GM21737 (cell line): Measurements from ENCODE around the gene HTRA3.

Experiments used
- ATAC-seq: cut with Tn5 transposase; IDR thresholded peaks from one replicate; pipeline ENCODE4 v1.9.1; 2021; ENCODE audit warnings: mild to moderate bottlenecking, moderate library complexity; ENCODE audit not compliant: unreplicated experiment

Gene HTRA3

GRCh38 chr4:8278421-8279287 is 9.1 kb downstream of the HTRA3 start:
- no peak for ATAC-seq

- ATAC-seq: no peak
These were observed 10.0 kb downstream of the HTRA3 start for GRCh38 chr4:8279321-8280157.

DNA sequence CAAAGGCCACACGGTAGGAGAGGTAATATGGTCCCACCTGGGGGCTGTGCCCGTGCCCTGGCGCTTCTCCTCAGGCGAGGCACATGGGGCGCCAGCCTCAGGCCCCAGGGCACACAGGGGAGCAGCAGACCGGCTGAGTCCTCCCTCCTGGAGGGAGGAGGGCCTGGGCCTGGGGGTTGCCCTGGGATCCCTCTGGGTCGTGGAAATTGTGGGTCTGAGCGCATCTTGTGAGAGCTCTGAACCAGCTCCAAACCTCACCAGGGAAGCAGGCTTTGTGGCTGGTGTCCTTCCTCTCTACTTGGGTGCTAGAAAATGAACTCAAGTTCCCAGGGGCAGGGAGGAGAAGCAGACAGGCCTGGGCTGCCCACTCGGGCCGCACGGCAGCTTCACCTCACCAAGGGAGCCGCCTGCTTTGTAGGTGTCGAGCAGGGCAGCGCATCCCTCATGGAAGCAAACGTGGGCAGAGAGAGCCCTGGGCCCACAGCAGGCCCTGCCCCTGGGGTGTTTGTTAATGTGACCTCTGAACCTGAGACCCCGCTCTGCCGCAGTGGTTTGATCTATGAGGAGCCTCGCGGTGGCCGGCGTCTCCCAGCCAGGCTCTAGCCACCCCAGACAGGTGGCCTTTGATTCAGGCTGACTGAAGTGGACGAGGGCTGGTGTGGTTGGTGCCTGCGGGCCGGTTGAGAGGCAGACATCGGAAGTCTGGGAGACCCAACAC is 10.8 kb downstream of the HTRA3 start:
- no peak for ATAC-seq

GRCh38 chr4:8280876-8281440 is 11.4 kb downstream of the HTRA3 start:
- ATAC-seq: no peak

GRCh38 chr4:8281519-8282133 is 12.1 kb downstream of the HTRA3 start:
- ATAC-seq: no peak

DNA sequence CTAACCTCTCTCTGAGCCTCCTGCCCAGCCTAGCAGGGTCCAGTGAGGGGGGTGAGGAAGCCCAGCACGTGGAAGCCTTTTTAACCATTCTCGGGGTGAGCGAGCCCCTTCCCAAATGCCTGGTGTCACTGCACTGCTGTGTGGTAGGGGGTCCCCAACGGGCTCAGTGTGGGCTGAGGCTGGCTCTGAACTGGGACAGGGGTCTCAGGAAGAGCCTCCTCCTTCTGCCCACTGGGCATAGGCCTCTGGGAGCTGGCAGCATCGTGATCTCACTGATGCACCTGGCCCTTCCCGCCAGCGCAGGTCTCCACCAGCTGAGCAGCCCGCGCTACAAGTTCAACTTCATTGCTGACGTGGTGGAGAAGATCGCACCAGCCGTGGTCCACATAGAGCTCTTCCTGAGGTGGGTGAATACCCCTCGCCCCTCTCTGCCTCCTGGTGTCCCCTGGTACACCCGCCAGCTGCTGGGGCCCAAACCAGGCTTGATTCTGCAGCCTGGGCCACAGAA is 12.6 kb downstream of the HTRA3 start:
- no peak for ATAC-seq

- ATAC-seq: no peak
These were observed 13.2 kb downstream of the HTRA3 start for GRCh38 chr4:8282742-8283141.

GRCh38 chr4:8283161-8283560 is 13.6 kb downstream of the HTRA3 start:
- no peak for ATAC-seq

DNA sequence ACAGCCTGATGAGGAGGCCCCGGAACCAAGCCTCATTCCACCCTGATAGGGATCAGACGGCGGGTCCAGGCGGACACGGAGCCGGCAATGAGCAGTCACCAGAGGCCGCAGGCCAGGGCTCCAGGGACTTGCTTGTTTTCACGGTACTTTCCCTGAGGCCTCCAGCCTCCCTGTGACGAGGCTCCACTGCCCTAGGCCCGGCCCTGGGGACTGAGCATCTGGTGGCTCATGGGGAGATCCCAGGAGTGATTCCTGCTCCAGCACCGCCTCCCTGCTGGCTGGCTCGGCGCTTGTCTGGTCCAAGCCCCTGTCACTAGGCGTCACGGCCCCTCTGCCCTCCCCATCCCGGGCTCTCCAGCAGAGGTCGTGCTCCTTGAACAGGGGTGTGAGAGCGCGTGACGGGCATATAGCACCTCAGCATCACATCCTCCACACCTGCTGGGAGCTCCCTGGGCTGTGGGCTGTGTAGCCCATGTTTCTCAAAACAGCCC is 14.1 kb downstream of the HTRA3 start:
- no peak for ATAC-seq

DNA sequence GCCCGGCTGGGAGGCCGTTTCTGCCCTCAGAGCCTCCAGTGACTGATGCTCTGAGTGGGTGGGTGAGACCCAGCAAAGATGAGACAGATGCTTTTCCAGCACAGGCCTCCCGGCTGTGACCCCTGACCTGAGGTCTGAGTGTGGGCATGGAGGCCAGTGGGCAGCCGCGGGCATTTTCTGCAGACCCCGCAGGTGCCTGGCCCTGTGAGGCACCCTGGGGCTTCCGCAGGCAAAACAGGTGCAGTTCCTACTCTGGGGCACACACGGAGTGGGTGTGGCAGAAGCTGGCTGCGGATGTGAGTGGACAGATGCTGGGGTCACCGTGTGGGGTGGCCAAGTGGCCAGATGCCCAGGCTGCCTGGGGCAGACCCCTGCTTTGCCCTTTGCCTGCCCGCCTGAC is 14.8 kb downstream of the HTRA3 start:
- ATAC-seq: no peak

- ATAC-seq: no peak
These were observed 15.8 kb downstream of the HTRA3 start for GRCh38 chr4:8285143-8285975.

DNA sequence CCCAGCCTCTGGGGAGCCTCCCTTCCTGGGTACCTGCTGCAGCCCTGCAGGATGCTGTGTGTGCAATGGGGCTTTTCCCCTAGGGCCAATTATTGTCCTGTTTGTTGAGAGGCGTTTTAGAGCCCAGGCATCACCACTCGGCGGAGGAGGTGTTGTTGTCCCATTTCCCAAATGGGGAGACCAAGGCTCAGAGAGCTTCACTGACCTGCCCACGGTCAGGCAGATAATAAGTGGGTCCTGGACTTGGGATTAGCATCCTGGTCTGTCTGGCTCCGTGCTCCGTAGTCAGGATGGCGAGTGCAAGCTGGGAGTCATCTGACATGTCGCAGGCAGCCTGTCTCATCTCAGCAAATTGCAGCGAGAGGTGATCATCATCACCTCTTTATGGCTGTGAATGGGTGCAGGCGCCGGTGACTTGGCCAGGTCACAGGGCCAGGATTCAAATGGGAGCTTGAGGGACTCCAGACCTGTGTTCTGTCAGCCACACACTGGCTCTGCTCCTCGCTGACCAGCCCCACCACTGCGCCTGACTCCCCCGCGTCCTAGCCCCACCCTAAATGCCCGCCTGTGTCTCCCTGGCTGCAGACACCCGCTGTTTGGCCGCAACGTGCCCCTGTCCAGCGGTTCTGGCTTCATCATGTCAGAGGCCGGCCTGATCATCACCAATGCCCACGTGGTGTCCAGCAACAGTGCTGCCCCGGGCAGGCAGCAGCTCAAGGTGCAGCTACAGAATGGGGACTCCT is 16.6 kb downstream of the HTRA3 start:
- no peak for ATAC-seq

DNA sequence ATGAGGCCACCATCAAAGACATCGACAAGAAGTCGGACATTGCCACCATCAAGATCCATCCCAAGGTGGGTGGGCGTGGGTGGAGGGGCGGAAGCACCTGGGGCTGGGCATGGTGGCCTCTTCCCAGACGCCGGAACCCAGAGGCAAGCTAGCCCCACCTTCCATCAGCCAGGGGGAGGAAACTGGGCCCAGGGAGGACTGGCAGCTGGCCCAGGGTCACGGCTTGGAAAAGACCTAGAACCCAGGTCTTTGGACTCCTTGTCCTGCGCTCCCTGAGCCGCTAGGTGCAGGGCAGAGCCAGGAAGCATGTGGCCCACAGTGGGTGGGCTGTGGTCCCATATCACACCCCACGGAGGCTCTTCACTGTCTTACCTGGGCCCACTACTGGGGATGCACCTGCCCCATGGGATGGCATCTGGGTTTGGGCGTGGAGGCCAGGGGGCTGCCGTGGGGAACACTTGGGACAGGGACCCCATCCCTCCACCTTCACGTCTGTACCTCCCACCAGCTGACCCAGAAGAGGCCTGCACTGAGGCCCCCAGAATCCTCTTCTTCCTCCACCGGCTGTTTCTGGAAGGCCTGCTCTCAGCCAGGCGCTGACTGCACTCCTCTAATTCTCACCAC is 17.3 kb downstream of the HTRA3 start:
- no peak for ATAC-seq

- no peak for ATAC-seq
These were observed 18.1 kb downstream of the HTRA3 start for GRCh38 chr4:8287343-8288280.

DNA sequence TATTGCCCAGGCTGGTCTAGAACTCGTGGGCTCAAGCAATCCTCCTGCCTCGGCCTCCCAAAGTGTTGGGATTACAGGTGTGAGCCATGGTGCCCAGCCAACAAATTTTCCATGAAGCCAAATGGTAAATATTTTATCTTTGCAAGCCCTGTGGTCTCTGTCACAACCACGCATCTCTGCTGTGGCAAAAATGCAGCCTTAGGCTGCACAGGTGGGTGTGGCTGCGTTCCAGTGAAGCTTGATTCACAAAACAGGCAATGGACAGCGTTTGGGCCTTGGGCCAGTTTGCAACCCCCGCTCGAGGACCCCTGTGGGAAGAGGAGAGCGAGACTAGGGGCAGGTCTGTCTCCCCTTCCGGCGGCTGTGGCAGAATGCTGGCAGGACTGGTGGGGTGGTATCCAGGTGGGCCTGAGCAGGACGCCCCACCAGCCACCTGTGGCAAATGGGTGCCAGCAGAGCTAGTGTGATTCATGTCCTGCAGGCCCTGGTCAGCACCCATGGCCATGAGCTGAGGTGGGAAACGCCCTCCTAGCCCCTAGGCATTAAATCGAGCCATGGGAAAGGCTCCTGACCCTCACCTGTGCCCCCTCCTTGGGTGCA is 19.7 kb downstream of the HTRA3 start:
- ATAC-seq: no peak

GRCh38 chr4:8289956-8290700 is 20.6 kb downstream of the HTRA3 start:
- ATAC-seq: no peak
